ENCODE data around the gene CATSPERD. TPM values are rescaled to one million over a fixed set of nuclear protein-coding genes. Genes with fewer than 3 reads are reported as not detected.

CATSPERD gene
- total and polyA plus RNA-seq, 9 of the 15 experiments (the other 6 are each of a cell fraction or from before 2014, with no cell fraction given), result not detected

DNA sequence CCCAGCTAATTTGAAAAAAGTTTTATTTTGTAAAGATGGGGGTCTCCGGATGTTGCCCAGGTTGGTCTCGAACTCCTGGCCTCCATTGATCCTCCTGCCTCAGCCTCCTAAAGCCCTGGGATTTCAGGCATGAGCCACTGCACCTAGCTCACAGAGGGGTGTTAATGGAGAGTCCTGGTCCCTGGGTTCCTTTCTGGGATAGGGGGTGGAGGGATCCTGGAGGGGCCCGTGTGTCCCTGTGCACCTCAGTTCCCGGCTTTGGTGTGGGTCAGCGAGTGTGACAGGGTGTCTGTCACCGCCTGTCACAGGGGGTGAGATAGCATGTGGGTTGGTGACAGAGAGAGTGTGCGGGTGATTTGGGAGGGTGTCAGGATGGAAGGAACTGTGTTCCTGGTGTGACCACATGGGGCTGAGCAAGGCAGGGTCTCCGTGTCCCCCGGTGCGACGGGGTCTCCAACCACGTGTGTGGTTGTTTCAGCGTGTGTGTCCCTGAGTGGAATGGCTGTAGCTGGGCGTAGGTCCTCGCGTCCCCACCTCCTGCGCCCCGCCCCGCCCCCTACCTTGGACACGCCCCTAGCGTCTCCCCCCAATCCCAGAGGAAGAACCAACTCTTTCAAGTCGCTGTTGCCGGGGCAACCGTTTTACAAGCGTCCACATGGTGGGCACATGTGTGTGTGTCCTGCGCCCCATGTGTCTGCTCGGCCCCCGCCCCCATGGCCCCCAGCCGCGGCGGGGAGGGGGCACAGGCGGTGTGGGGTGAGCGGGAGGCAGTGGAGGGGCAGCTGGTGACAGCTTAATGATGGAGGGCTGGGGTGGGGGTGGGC, 81.6 kb downstream of the CATSPERD start (continued):
- TF ChIP-seq, protein P1, sequence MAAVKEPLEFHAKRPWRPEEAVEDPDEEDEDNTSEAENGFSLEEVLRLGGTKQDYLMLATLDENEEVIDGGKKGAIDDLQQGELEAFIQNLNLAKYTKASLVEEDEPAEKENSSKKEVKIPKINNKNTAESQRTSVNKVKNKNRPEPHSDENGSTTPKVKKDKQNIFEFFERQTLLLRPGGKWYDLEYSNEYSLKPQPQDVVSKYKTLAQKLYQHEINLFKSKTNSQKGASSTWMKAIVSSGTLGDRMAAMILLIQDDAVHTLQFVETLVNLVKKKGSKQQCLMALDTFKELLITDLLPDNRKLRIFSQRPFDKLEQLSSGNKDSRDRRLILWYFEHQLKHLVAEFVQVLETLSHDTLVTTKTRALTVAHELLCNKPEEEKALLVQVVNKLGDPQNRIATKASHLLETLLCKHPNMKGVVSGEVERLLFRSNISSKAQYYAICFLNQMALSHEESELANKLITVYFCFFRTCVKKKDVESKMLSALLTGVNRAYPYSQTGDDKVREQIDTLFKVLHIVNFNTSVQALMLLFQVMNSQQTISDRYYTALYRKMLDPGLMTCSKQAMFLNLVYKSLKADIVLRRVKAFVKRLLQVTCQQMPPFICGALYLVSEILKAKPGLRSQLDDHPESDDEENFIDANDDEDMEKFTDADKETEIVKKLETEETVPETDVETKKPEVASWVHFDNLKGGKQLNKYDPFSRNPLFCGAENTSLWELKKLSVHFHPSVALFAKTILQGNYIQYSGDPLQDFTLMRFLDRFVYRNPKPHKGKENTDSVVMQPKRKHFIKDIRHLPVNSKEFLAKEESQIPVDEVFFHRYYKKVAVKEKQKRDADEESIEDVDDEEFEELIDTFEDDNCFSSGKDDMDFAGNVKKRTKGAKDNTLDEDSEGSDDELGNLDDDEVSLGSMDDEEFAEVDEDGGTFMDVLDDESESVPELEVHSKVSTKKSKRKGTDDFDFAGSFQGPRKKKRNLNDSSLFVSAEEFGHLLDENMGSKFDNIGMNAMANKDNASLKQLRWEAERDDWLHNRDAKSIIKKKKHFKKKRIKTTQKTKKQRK (IDR thresholded peaks at IDR 0.05; ENCODE audit: borderline replicate concordance, low read depth, low read length), result no peak
- TF ChIP-seq PRMT5 (CRISPR knock-in tag; IDR thresholded peaks at IDR 0.05), result no peak
- TF ChIP-seq SIN3A (IDR thresholded peaks at IDR 0.05; ENCODE audit: borderline replicate concordance in 2 of 2, control insufficient read depth in 1 of 2, low read depth in 2 of 2, low read length in 2 of 2), result peak in 1 of 2 experiments; percentile 91; a peak in 1 of 4 replicates
- no peak for TF ChIP-seq SUPT5H (IDR thresholded peaks at IDR 0.05)
- TF ChIP-seq SLC30A9 (CRISPR knock-in tag; IDR thresholded peaks at IDR 0.05), result no peak
- TF ChIP-seq SAFB (IDR thresholded peaks at IDR 0.05; ENCODE audit: borderline replicate concordance, low read depth, low read length), result no peak
- no peak for TF ChIP-seq MECOM (CRISPR knock-in tag; IDR thresholded peaks at IDR 0.05)
- no peak for TF ChIP-seq SIN3B (IDR thresholded peaks at IDR 0.05; ENCODE audit: low read depth)
- TF ChIP-seq ZNF184 (CRISPR knock-in tag; IDR thresholded peaks at IDR 0.05), result no peak
- no peak for TF ChIP-seq PCBP2 (IDR thresholded peaks at IDR 0.05; ENCODE audit: low read depth, low read length, poor library complexity, severe bottlenecking)
- TF ChIP-seq NR2F6 (CRISPR knock-in tag; IDR thresholded peaks at IDR 0.05), result no peak
- no peak for TF ChIP-seq CHD4 (IDR thresholded peaks at IDR 0.05; ENCODE audit: insufficient read depth, insufficient replicate concordance, low read depth, low read length, poor library complexity, severe bottlenecking)
- TF ChIP-seq TBP (optimal IDR thresholded peaks at IDR 0.05; ENCODE audit: low read depth, low read length), result peak; percentile 28
- no peak for TF ChIP-seq ZC3H8 (IDR thresholded peaks at IDR 0.05)
- TF ChIP-seq TRIM28 (IDR thresholded peaks at IDR 0.05), result no peak
- TF ChIP-seq FOXJ3 (CRISPR knock-in tag; IDR thresholded peaks at IDR 0.05), result no peak
- no peak for TF ChIP-seq MEF2A (IDR thresholded peaks at IDR 0.05; ENCODE audit: control insufficient read depth, low read depth, low read length)
- TF ChIP-seq, protein P2, sequence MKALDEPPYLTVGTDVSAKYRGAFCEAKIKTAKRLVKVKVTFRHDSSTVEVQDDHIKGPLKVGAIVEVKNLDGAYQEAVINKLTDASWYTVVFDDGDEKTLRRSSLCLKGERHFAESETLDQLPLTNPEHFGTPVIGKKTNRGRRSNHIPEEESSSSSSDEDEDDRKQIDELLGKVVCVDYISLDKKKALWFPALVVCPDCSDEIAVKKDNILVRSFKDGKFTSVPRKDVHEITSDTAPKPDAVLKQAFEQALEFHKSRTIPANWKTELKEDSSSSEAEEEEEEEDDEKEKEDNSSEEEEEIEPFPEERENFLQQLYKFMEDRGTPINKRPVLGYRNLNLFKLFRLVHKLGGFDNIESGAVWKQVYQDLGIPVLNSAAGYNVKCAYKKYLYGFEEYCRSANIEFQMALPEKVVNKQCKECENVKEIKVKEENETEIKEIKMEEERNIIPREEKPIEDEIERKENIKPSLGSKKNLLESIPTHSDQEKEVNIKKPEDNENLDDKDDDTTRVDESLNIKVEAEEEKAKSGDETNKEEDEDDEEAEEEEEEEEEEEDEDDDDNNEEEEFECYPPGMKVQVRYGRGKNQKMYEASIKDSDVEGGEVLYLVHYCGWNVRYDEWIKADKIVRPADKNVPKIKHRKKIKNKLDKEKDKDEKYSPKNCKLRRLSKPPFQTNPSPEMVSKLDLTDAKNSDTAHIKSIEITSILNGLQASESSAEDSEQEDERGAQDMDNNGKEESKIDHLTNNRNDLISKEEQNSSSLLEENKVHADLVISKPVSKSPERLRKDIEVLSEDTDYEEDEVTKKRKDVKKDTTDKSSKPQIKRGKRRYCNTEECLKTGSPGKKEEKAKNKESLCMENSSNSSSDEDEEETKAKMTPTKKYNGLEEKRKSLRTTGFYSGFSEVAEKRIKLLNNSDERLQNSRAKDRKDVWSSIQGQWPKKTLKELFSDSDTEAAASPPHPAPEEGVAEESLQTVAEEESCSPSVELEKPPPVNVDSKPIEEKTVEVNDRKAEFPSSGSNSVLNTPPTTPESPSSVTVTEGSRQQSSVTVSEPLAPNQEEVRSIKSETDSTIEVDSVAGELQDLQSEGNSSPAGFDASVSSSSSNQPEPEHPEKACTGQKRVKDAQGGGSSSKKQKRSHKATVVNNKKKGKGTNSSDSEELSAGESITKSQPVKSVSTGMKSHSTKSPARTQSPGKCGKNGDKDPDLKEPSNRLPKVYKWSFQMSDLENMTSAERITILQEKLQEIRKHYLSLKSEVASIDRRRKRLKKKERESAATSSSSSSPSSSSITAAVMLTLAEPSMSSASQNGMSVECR (CRISPR knock-in tag; IDR thresholded peaks at IDR 0.05), result no peak
- no peak for TF ChIP-seq SETDB1 (IDR thresholded peaks at IDR 0.05; ENCODE audit: low read length)
- TF ChIP-seq, protein P3, sequence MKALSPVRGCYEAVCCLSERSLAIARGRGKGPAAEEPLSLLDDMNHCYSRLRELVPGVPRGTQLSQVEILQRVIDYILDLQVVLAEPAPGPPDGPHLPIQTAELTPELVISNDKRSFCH (CRISPR knock-in tag; IDR thresholded peaks at IDR 0.05), result no peak
- TF ChIP-seq, protein P3 (tag; IDR thresholded peaks at IDR 0.05), result no peak

Data from K562 (cell line).